HL-60 (cell line): ENCODE results near the gene ITGAD.

Source experiments
- DNase-seq, 2 experiments: peaks; one replicate each; pipeline ENCODE4 v3.0.0-alpha.2; 2010 to 2020; ENCODE audit warnings: low read depth in 1 of 2, low spot score in 1 of 2
- H3K27ac ChIP-seq: fragments of 250-450 bp; sonication (Bioruptor Pico); replicated peaks from 2 replicates; pipeline ENCODE4 v1.5.1; 2020; ENCODE audit warnings: mild to moderate bottlenecking, moderate library complexity
- H3K27me3 ChIP-seq: fragments of 250-450 bp; sonication (Bioruptor Pico); 2 replicates; pipeline ENCODE4 v1.5.1; 2021; ENCODE audit warnings: mild to moderate bottlenecking, moderate library complexity; ENCODE audit not compliant: insufficient read depth, poor library complexity, severe bottlenecking
- H3K4me3 ChIP-seq: replicated peaks from 2 replicates; pipeline ENCODE4 v1.5.1; 2011; ENCODE audit warnings: mild to moderate bottlenecking, control low read depth, low read length; ENCODE audit not compliant: insufficient read depth
- GABPA ChIP-seq: IDR thresholded peaks from 2 replicates; pipeline ENCODE4 v1.6.1; 2012; ENCODE audit warnings: low read depth
- POLR2AphosphoS5 ChIP-seq: IDR thresholded peaks from 2 replicates; pipeline ENCODE4 v1.6.1; 2012; ENCODE audit warnings: low read depth
- REST ChIP-seq: IDR thresholded peaks from 2 replicates; pipeline ENCODE4 v1.6.1; 2012; ENCODE audit warnings: low read depth; ENCODE audit not compliant: insufficient replicate concordance
- SPI1 ChIP-seq: IDR thresholded peaks from 2 replicates; pipeline ENCODE4 v1.6.1; 2012; ENCODE audit warnings: low read depth, mild to moderate bottlenecking, borderline replicate concordance
- TF ChIP-seq, protein P1 (sequence below): IDR thresholded peaks from one replicate; pipeline ENCODE4 v1.5.1; 2011; ENCODE audit warnings: low read length, control low read depth, inconsistent platforms; ENCODE audit not compliant: insufficient read depth

The ITGAD gene

GRCh38 chr16:31427441-31428278, 34.5 kb downstream of the ITGAD start:
- TF ChIP-seq GABPA: no peak
- TF ChIP-seq, protein P1, sequence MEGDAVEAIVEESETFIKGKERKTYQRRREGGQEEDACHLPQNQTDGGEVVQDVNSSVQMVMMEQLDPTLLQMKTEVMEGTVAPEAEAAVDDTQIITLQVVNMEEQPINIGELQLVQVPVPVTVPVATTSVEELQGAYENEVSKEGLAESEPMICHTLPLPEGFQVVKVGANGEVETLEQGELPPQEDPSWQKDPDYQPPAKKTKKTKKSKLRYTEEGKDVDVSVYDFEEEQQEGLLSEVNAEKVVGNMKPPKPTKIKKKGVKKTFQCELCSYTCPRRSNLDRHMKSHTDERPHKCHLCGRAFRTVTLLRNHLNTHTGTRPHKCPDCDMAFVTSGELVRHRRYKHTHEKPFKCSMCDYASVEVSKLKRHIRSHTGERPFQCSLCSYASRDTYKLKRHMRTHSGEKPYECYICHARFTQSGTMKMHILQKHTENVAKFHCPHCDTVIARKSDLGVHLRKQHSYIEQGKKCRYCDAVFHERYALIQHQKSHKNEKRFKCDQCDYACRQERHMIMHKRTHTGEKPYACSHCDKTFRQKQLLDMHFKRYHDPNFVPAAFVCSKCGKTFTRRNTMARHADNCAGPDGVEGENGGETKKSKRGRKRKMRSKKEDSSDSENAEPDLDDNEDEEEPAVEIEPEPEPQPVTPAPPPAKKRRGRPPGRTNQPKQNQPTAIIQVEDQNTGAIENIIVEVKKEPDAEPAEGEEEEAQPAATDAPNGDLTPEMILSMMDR: no peak
- TF ChIP-seq REST: no peak
- TF ChIP-seq SPI1: no peak
- no peak for TF ChIP-seq POLR2AphosphoS5
- no peak overlapping the region for H3K27ac ChIP-seq
- no peak overlapping the region for H3K4me3 ChIP-seq
- DNase-seq: no peak
- no peaks in the 10 kb centered on the region for H3K27me3 ChIP-seq

DNA sequence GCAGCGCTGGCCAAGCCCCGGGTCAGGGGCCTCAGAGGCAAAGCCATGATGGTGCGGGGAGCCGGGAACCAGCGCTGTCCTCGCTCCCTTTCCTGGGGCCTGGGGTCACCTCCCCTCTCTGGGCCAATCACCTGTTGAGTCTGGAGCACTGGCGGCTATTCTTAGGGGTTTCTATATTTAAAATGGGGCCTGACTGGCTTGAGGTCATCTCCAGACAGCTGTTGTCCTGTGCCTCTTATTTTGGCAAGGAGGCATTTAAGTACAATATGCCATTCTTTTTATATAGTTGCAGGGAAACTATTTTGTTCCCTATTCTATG, 35.1 kb downstream of the ITGAD start, which contains the start of gene COX6A2:
COX6A2 (minus strand) TSS at position 82 of the 319 bp plus-strand sequence; CDS start at position 47, 35 bp downstream.
- TF ChIP-seq, protein P1: no peak
- TF ChIP-seq GABPA (no peak), REST (no peak), SPI1 (no peak), POLR2AphosphoS5 (no peak)
- H3K27ac ChIP-seq: no peak within 1 kb of the TSS
- H3K4me3 ChIP-seq: no peak within 1 kb of the TSS
- no peaks in the 10 kb centered on the region for H3K27me3 ChIP-seq
- no peak for DNase-seq

- no peak overlapping the region for H3K27ac ChIP-seq
- H3K27me3 ChIP-seq: no peaks in the 10 kb centered on the region
- TF ChIP-seq, protein P1: no peak
- TF ChIP-seq GABPA: no peak
- no peak for TF ChIP-seq SPI1
- no peak for TF ChIP-seq REST
- TF ChIP-seq POLR2AphosphoS5: no peak
- no peak for DNase-seq
- no peak overlapping the region for H3K4me3 ChIP-seq
Measured at GRCh38 chr16:31428638-31429247, 35.6 kb downstream of the ITGAD start.
